CD14-positive monocyte (primary cell): ENCODE measurements around the gene ANKRD30B. TPM values are rescaled to one million over a fixed set of nuclear protein-coding genes. Genes with fewer than 3 reads are reported as not detected.
"Not testable (repeated sequence)": the region's sequence is repeated elsewhere in the genome, so short reads cannot be mapped to it uniquely, and the experiment has no call there.

Experiments
- DNase-seq, 3 donors: peaks; one replicate each; pipeline ENCODE4 v3.0.0-alpha.2; 2011 to 2022
- H2AFZ ChIP-seq: 2 replicates; pipeline ENCODE4 v1.6.0; 2012; ENCODE audit warnings: mild to moderate bottlenecking, low read depth, low read length, inconsistent platforms; ENCODE audit not compliant: insufficient read depth, poor library complexity, severe bottlenecking
- H3K27ac ChIP-seq, 2 donors: 1 replicate in 1 of 2; 2 replicates in 1 of 2; pipeline ENCODE4 v1.5.1; 2012 to 2013; ENCODE audit warnings: low read length in 2 of 2, control low read depth in 1 of 2, inconsistent platforms in 1 of 2, low read depth in 1 of 2, mild to moderate bottlenecking in 1 of 2
- H3K27me3 ChIP-seq, 2 donors: one replicate each; pipeline versions ENCODE4 v1.6.0 to v1.6.1; 2011 to 2013; ENCODE audit warnings: low read length in 2 of 2; ENCODE audit not compliant: control insufficient read depth in 2 of 2, insufficient read depth in 2 of 2
- H3K36me3 ChIP-seq, 2 donors: replicated peaks in 1 of 2; 1 replicate in 1 of 2; 2 replicates in 1 of 2; pipeline versions ENCODE4 v1.5.1 to v1.6.1; 2012 to 2013; ENCODE audit warnings: low read length in 2 of 2, control low read depth in 1 of 2, inconsistent platforms in 1 of 2, mild to moderate bottlenecking in 1 of 2; ENCODE audit not compliant: insufficient read depth in 2 of 2, control insufficient read depth in 1 of 2
- H3K4me1 ChIP-seq, 2 donors: 1 replicate in 1 of 2; 2 replicates in 1 of 2; pipeline versions ENCODE4 v1.5.1 to v1.6.1; 2012 to 2013; ENCODE audit warnings: low read length in 2 of 2, control low read depth in 1 of 2, inconsistent platforms in 1 of 2, mild to moderate bottlenecking in 1 of 2, moderate library complexity in 1 of 2; ENCODE audit not compliant: insufficient read depth in 2 of 2, control insufficient read depth in 1 of 2
- H3K4me2 ChIP-seq: replicated peaks from 2 replicates; pipeline ENCODE3; 2012; ENCODE audit warnings: low read length, moderate library complexity, mild to moderate bottlenecking; ENCODE audit not compliant: poor library complexity, severe bottlenecking; ENCODE audit errors: extremely low read depth
- H3K4me3 ChIP-seq, 3 experiments: fragments of 200-600 bp in 1 of 3; sonication (generic) in 1 of 3; replicated peaks in 1 of 3; 1 replicate in 2 of 3; 2 replicates in 1 of 3; pipeline ENCODE4 v1.5.1; 2011 to 2013; ENCODE audit warnings: low read length in 3 of 3, mild to moderate bottlenecking in 3 of 3, control low read depth in 2 of 3, low read depth in 2 of 3, inconsistent platforms in 1 of 3, moderate library complexity in 1 of 3
- H3K79me2 ChIP-seq: 2 replicates; pipeline ENCODE4 v1.6.0; 2012; ENCODE audit warnings: mild to moderate bottlenecking, control low read depth, inconsistent platforms, low read length, moderate library complexity; ENCODE audit not compliant: insufficient read depth
- H3K9ac ChIP-seq: 2 replicates; pipeline ENCODE4 v1.6.0; 2017; ENCODE audit warnings: low read length, mild to moderate bottlenecking; ENCODE audit not compliant: insufficient read depth, poor library complexity, severe bottlenecking
- H3K9me3 ChIP-seq, 2 donors: replicated peaks in 1 of 2; 1 replicate in 1 of 2; 2 replicates in 1 of 2; pipeline versions ENCODE4 v1.5.1 to v1.6.1; 2012 to 2013; ENCODE audit warnings: low read length in 2 of 2, control low read depth in 1 of 2; ENCODE audit not compliant: control insufficient read depth in 1 of 2, insufficient read depth in 1 of 2
- H4K20me1 ChIP-seq: 2 replicates; pipeline ENCODE4 v1.6.0; 2012; ENCODE audit warnings: mild to moderate bottlenecking, low read length, control low read depth, moderate library complexity; ENCODE audit not compliant: insufficient read depth
- H3K27ac Mint-ChIP-seq, 7 donors: one replicate each; pipeline ENCODE4 v1.8.0; 2020; ENCODE audit warnings: mild to moderate bottlenecking in 7 of 7, mixed read lengths in 7 of 7, moderate library complexity in 6 of 7, inconsistent platforms in 2 of 7
- H3K27me3 Mint-ChIP-seq, 3 donors: one replicate each; pipeline ENCODE4 v1.8.0; 2021 to 2022; ENCODE audit warnings: low read depth in 3 of 3, mild to moderate bottlenecking in 3 of 3, mixed read lengths in 3 of 3, moderate library complexity in 3 of 3, inconsistent platforms in 1 of 3
- H3K36me3 Mint-ChIP-seq, 2 donors: one replicate each; pipeline ENCODE4 v1.8.0; 2020; ENCODE audit warnings: mixed read lengths in 2 of 2, inconsistent platforms in 1 of 2, mild to moderate bottlenecking in 1 of 2
- H3K4me1 Mint-ChIP-seq: one replicate; pipeline ENCODE4 v1.8.0; 2020; ENCODE audit warnings: mild to moderate bottlenecking, mixed read lengths
- H3K4me3 Mint-ChIP-seq, 2 donors: one replicate each; pipeline ENCODE4 v1.8.0; 2020; ENCODE audit warnings: mild to moderate bottlenecking in 2 of 2, mixed read lengths in 2 of 2, moderate library complexity in 1 of 2
- H3K9me3 Mint-ChIP-seq, 7 donors: one replicate each; pipeline ENCODE4 v1.8.0; 2020 to 2022; ENCODE audit warnings: mixed read lengths in 7 of 7, mild to moderate bottlenecking in 6 of 7, moderate library complexity in 6 of 7, inconsistent platforms in 2 of 7
- WGBS: methylation state at CpG from one replicate; pipeline ENCODE4 v1.1.5; 2013; ENCODE audit warnings: missing lambda C conversion rate; ENCODE audit not compliant: insufficient coverage; 5-methylcytosine and 5-hydroxymethylcytosine counted together
- intact Hi-C, 2 donors: fragments of 100-400 bp; cut with micrococcal nuclease; formaldehyde crosslinking; loops; one replicate each; pipeline versions ENCODE4 v1.15.0 to v1.15.1; 2023
- polyA plus RNA-seq, 3 donors: library from polyadenylated mRNA; depleted of rRNA in 1 of 3; unstranded in 2 of 3; stranded (reverse) in 1 of 3; fragments of 300-500 nt in 2 of 3; fragments of >200 nt in 1 of 3; fragmentation: Illumina TruSeq in 2 of 3; gene quantifications; 1 replicate in 2 of 3; 2 replicates in 1 of 3; pipeline ENCODE4 v1.2.3, GENCODE V29; 2012 to 2021
- TF ChIP-seq, protein P1 (sequence below): fragments of 200-600 bp; IDR thresholded peaks from one replicate; pipeline ENCODE4 v1.8.0; 2022; ENCODE audit warnings: antibody characterized with exemption, mild to moderate bottlenecking

ANKRD30B gene
- polyA plus RNA-seq, 3 donors, result not detected

DNA sequence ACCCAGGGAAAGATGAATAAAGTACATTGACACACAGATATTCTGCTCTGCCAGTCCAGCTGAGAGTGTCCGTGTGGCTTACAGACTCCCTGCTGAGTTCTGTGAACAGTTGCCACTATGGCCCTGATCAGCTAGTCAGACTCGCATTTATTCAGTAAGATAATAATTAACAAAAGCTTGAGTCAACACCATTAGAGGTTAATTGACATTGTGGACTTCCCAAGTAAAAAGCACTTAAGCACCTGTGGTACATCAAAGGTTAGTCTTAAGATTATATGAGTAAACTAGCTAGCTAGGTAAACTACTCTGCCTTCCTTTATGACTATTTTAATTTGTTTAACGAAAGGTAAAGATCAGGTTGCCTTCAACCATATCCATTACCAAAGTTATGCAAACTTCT is 33.7 kb downstream of the ANKRD30B start:
- Mint-ChIP-seq H3K27me3 (no peaks in the 10 kb centered on the region), H3K27ac (no peak overlapping the region), H3K36me3 (no peaks in the 10 kb centered on the region), H3K4me3 (no peak overlapping the region), H3K4me1 (no peaks in the 10 kb centered on the region), H3K9me3 (peaks cover 0 to 14% (median 5%) of the 10 kb centered on the region in 7 donors)
- H2AFZ ChIP-seq, result no peak overlapping the region
- no peak overlapping the region for H3K4me3 ChIP-seq
- no peaks in the 10 kb centered on the region for H3K27me3 ChIP-seq
- intact Hi-C loops, result no loop called here
- peaks cover 3 to 14% of the 10 kb centered on the region in 2 donors for H3K9me3 ChIP-seq
- TF ChIP-seq, protein P1, sequence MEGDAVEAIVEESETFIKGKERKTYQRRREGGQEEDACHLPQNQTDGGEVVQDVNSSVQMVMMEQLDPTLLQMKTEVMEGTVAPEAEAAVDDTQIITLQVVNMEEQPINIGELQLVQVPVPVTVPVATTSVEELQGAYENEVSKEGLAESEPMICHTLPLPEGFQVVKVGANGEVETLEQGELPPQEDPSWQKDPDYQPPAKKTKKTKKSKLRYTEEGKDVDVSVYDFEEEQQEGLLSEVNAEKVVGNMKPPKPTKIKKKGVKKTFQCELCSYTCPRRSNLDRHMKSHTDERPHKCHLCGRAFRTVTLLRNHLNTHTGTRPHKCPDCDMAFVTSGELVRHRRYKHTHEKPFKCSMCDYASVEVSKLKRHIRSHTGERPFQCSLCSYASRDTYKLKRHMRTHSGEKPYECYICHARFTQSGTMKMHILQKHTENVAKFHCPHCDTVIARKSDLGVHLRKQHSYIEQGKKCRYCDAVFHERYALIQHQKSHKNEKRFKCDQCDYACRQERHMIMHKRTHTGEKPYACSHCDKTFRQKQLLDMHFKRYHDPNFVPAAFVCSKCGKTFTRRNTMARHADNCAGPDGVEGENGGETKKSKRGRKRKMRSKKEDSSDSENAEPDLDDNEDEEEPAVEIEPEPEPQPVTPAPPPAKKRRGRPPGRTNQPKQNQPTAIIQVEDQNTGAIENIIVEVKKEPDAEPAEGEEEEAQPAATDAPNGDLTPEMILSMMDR, result no peak
- no peak for DNase-seq
- H3K36me3 ChIP-seq, result no peaks in the 10 kb centered on the region
- H3K27ac ChIP-seq, result no peak overlapping the region
- no peak overlapping the region for H3K4me2 ChIP-seq
- H4K20me1 ChIP-seq, result no peaks in the 10 kb centered on the region
- no peak overlapping the region for H3K9ac ChIP-seq
- WGBS, result 71% methylated on average over 1 of the region's 3 CpGs
- no peaks in the 10 kb centered on the region for H3K4me1 ChIP-seq
- no peaks in the 10 kb centered on the region for H3K79me2 ChIP-seq

DNA sequence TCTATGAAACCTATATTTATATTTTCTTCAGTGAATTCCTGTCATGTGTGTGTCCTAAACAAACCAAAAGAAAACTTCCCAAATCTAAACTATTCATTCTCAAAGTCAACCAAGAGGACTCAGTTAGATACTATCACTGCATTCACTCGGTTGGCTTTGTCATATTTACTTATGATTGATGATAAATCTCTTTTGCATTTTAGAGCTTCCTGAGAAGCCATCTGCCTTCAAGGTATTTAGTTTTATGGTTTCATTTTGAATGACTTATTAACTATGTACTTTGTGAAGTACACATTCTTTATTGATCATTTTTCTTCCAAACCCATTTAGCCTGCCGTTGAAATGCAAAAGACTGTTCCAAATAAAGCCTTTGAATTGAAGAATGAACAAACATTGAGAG is 36.2 kb downstream of the ANKRD30B start:
- Histone ChIP-seq H3K4me3 (no peak overlapping the region), H4K20me1 (no peaks in the 10 kb centered on the region), H3K9me3 (peaks cover 0 to 8% of the 10 kb centered on the region in 2 donors), H3K4me2 (no peak overlapping the region), H3K27me3 (no peaks in the 10 kb centered on the region), H3K4me1 (no peaks in the 10 kb centered on the region), H3K36me3 (no peaks in the 10 kb centered on the region), H3K79me2 (no peaks in the 10 kb centered on the region), H2AFZ (no peak overlapping the region), H3K27ac (no peak overlapping the region), H3K9ac (no peak overlapping the region)
- DNase-seq, result no peak
- Mint-ChIP-seq H3K9me3 (peaks cover 0 to 7% (median 4%) of the 10 kb centered on the region in 7 donors), H3K4me1 (no peaks in the 10 kb centered on the region), H3K36me3 (no peaks in the 10 kb centered on the region), H3K27ac (no peak overlapping the region), H3K4me3 (no peak overlapping the region), H3K27me3 (no peaks in the 10 kb centered on the region)
- intact Hi-C loops, result no loop called here
- TF ChIP-seq, protein P1, result no peak
- no CpG with 5 or more reads among the region's 2 CpGs for WGBS

DNA sequence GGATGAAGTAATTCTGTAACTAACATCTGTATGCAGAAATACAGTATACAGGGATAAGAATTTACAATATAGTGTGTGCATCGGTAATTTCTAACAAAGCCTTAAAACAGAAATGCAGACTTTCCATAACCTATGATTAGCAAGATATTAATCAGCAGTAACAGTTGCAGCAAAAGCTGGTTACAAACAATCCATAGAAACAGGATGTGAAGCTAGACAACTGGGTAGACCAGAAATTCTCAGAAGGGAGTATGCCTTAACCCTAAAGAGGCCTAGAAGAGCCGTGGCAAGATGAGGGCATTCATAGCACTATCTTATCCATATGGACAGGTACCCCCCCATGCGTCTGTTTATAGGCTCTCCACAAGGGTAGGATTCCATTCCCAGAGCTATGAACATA is 48.9 kb downstream of the ANKRD30B start:
- DNase-seq, H4K20me1 ChIP-seq, H3K36me3 ChIP-seq, intact Hi-C loops, H3K27ac ChIP-seq, H3K4me2 ChIP-seq, H3K9ac ChIP-seq, H3K36me3 Mint-ChIP-seq, H2AFZ ChIP-seq, H3K27me3 ChIP-seq, H3K4me1 ChIP-seq, H3K27ac Mint-ChIP-seq, H3K4me3 ChIP-seq, H3K4me3 Mint-ChIP-seq, H3K79me2 ChIP-seq, H3K4me1 Mint-ChIP-seq, H3K27me3 Mint-ChIP-seq: not testable (repeated sequence)
- WGBS, result 57% methylated on average over 1 of the region's 3 CpGs
- peaks cover 0 to 12% of the 10 kb centered on the region in 2 donors for H3K9me3 ChIP-seq
- H3K9me3 Mint-ChIP-seq, result peaks cover 0 to 16% (median 4%) of the 10 kb centered on the region in 7 donors
